Immature natural killer cell (primary cell): Measurements from ENCODE around the gene CUL9. TPM values are rescaled to one million over a fixed set of nuclear protein-coding genes. Genes with fewer than 3 reads are reported as not detected.
A peak's percentile ranks its signal among the peaks of the same experiment; 100 is the strongest.

Experiments used
- DNase-seq, 3 donors: peaks; one replicate each; pipeline ENCODE4 v3.0.0; 2022; ENCODE audit warnings: mixed read lengths in 1 of 3
- H3K27ac Mint-ChIP-seq, 6 donors: one replicate each; pipeline ENCODE4 v1.8.0; 2020; ENCODE audit warnings: mixed read lengths in 6 of 6, mild to moderate bottlenecking in 5 of 6, inconsistent platforms in 4 of 6, moderate library complexity in 3 of 6
- H3K27me3 Mint-ChIP-seq, 3 donors: one replicate each; pipeline ENCODE4 v1.8.0; 2020 to 2021; ENCODE audit warnings: low read depth in 3 of 3, mild to moderate bottlenecking in 3 of 3, mixed read lengths in 3 of 3, moderate library complexity in 3 of 3, inconsistent platforms in 1 of 3
- H3K36me3 Mint-ChIP-seq, 3 donors: one replicate each; pipeline ENCODE4 v1.8.0; 2020; ENCODE audit warnings: mixed read lengths in 3 of 3, inconsistent platforms in 2 of 3, mild to moderate bottlenecking in 2 of 3
- H3K4me1 Mint-ChIP-seq, 2 donors: one replicate each; pipeline ENCODE4 v1.8.0; 2020; ENCODE audit warnings: inconsistent platforms in 2 of 2, mild to moderate bottlenecking in 2 of 2, mixed read lengths in 2 of 2, moderate library complexity in 1 of 2
- H3K4me3 Mint-ChIP-seq, 5 donors: one replicate each; pipeline ENCODE4 v1.8.0; 2020; ENCODE audit warnings: mild to moderate bottlenecking in 5 of 5, mixed read lengths in 5 of 5, inconsistent platforms in 3 of 5, moderate library complexity in 3 of 5
- H3K9me3 Mint-ChIP-seq, 6 donors: one replicate each; pipeline ENCODE4 v1.8.0; 2020; ENCODE audit warnings: mild to moderate bottlenecking in 6 of 6, mixed read lengths in 6 of 6, inconsistent platforms in 4 of 6, moderate library complexity in 3 of 6
- polyA plus RNA-seq, 3 donors: library from polyadenylated mRNA; unstranded; fragments of 300-500 nt; fragmentation: Illumina TruSeq; gene quantifications; one replicate each; pipeline ENCODE4 v1.2.3, GENCODE V29; 2021

The CUL9 gene
- polyA plus RNA-seq, 3 donors from 2014 or later: 2.2 to 8.5 (median 4.4) TPM

GRCh38 chr6:43159599-43159998, 22.4 kb upstream of the CUL9 start:
- DNase-seq: no peak
- H3K36me3 Mint-ChIP-seq: no peaks in the 10 kb centered on the region
- no peak overlapping the region for H3K4me3 Mint-ChIP-seq
- no peaks in the 10 kb centered on the region for H3K27me3 Mint-ChIP-seq
- H3K9me3 Mint-ChIP-seq: no peaks in the 10 kb centered on the region
- H3K27ac Mint-ChIP-seq: no peak overlapping the region
- H3K4me1 Mint-ChIP-seq: no peaks in the 10 kb centered on the region

- Mint-ChIP-seq H3K9me3 (no peaks in the 10 kb centered on the region), H3K36me3 (no peaks in the 10 kb centered on the region), H3K27ac (no peak overlapping the region), H3K4me3 (no peak overlapping the region), H3K27me3 (no peaks in the 10 kb centered on the region), H3K4me1 (no peaks in the 10 kb centered on the region)
- no peak for DNase-seq
Observed at GRCh38 chr6:43163899-43164298, 18.1 kb upstream of the CUL9 start.

GRCh38 chr6:43170417-43170930, 11.5 kb upstream of the CUL9 start:
- Mint-ChIP-seq H3K4me1 (peaks cover 45 to 48% of the 10 kb centered on the region in 2 donors), H3K4me3 (peak overlapping the region; percentile 85 to 97 (median 94)), H3K27me3 (peaks cover 5 to 9% (median 8%) of the 10 kb centered on the region in 3 donors), H3K36me3 (peaks cover 0 to 3% (median 0%) of the 10 kb centered on the region in 3 donors), H3K27ac (peak overlapping the region; percentile 85 to 99 (median 96)), H3K9me3 (no peaks in the 10 kb centered on the region)
- no peak for DNase-seq

DNA sequence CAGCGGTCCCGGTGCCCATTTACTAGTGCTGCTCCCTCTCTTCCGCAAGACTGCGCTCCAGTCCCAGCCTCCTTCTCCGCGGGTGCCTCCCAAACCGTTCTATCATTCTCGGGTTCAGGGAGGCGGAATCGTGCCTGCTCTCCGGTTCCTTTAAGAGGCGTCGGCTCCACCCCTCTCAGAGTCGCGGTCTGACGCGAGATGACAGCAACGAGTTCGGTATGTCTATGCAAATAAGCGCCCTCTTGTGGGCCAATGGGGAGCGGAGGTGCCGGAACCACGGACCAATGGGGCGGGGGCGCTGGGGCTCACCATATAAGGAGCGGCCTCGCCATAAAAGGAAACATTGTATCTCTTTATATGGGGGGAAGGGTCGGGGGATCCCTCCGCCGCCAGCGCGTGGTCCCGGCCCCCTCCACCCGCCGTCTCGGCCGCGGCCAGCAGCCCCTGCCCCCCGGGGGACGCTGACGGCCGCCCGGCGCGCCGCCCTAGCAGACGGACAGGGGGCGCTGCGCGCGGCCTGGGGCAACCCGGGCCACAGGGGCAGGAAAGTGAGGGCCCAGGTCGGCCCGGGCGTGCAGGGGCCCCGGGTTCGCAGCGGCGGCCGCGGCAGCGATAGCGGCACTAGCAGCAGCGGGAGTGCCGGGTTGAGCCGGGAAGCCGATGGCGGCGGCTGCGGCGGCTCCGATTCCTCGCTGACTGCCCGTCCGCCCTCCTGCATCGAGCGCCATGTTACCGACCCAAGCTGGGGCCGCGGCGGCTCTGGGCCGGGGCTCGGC, 10.9 kb upstream of the CUL9 start, which contains the start of gene SRF:
Gene SRF (plus strand): TSS at position 339 of the 776 bp plus-strand sequence. CDS start 388 bp downstream, at position 727.
- peak within 1 kb of the TSS; percentile 94 to 98 (median 96) for H3K4me3 Mint-ChIP-seq
- no peaks in the 10 kb centered on the region for H3K9me3 Mint-ChIP-seq
- H3K36me3 Mint-ChIP-seq: peaks cover 0 to 3% (median 0%) of the 10 kb centered on the region in 3 donors
- peaks cover 5 to 9% (median 8%) of the 10 kb centered on the region in 3 donors for H3K27me3 Mint-ChIP-seq
- peaks cover 51 to 54% of the 10 kb centered on the region in 2 donors for H3K4me1 Mint-ChIP-seq
- peak within 1 kb of the TSS; percentile 85 to 99 (median 96) for H3K27ac Mint-ChIP-seq
- DNase-seq: peak; percentile 98 to 99 (median 99)

DNA sequence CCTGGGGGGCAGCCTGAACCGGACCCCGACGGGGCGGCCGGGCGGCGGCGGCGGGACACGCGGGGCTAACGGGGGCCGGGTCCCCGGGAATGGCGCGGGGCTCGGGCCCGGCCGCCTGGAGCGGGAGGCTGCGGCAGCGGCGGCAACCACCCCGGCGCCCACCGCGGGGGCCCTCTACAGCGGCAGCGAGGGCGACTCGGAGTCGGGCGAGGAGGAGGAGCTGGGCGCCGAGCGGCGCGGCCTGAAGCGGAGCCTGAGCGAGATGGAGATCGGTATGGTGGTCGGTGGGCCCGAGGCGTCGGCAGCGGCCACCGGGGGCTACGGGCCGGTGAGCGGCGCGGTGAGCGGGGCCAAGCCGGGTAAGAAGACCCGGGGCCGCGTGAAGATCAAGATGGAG, 10.3 kb upstream of the CUL9 start:
- peaks cover 51 to 55% of the 10 kb centered on the region in 2 donors for H3K4me1 Mint-ChIP-seq
- peak overlapping the region; percentile 92 to 98 (median 94) for H3K4me3 Mint-ChIP-seq
- H3K27ac Mint-ChIP-seq: peak overlapping the region; percentile 80 to 96 (median 94)

DNA sequence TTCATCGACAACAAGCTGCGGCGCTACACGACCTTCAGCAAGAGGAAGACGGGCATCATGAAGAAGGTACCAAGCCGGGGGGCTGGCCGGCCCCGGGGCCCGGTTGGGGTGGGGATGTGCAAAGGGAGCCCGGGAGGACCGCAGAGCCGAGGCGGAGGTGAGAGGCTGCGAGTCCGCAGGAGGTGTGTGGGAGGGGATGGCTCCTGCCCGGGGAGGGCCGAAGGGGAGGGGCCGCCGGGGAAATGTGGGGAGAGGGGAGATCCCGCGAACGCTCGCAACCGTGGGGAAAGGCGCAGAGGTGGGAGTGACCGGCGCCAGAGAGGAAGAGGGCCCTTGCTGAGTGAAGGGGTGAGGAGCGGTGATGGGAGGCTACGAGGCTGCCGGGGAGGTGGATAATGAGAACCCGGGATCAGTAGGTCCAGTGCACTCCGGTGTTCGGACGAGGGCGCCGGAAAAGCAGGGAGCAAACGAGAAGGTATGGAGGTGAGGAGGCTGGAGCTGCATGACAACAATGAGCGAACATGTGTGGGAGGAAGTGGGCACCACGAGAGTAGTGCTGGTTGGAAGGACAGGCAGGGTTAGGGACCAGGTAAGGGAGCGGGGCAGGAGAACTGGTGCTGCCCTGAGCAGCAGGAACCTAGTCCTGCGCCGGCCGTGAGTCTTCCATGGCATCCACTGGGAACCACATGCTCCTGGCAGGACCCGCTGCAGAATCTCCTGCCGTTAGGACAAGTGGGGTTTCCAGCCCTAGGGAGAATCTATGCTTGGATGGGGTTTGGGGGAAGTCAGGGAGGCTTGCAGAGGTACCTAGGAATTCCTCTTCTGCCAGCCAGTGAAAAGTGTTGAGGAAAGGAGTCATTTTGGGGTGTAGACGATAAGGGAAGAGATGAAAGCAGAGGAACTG, 9.6 kb upstream of the CUL9 start:
- peaks cover 51 to 55% of the 10 kb centered on the region in 2 donors for H3K4me1 Mint-ChIP-seq
- peak overlapping the region; percentile 92 to 98 (median 94) for H3K4me3 Mint-ChIP-seq
- DNase-seq: peak; percentile 36 to 45 (median 38)
- peaks cover 5 to 9% (median 8%) of the 10 kb centered on the region in 3 donors for H3K27me3 Mint-ChIP-seq
- H3K9me3 Mint-ChIP-seq: no peaks in the 10 kb centered on the region
- peaks cover 0 to 3% (median 0%) of the 10 kb centered on the region in 3 donors for H3K36me3 Mint-ChIP-seq
- H3K27ac Mint-ChIP-seq: peak overlapping the region; percentile 80 to 96 (median 94)

More for the DNA sequence above, 10.3 kb upstream of the CUL9 start:
- H3K36me3 Mint-ChIP-seq: peaks cover 0 to 3% (median 0%) of the 10 kb centered on the region in 3 donors
- no peak for DNase-seq
- H3K9me3 Mint-ChIP-seq: no peaks in the 10 kb centered on the region
- H3K27me3 Mint-ChIP-seq: peaks cover 5 to 9% (median 8%) of the 10 kb centered on the region in 3 donors

DNA sequence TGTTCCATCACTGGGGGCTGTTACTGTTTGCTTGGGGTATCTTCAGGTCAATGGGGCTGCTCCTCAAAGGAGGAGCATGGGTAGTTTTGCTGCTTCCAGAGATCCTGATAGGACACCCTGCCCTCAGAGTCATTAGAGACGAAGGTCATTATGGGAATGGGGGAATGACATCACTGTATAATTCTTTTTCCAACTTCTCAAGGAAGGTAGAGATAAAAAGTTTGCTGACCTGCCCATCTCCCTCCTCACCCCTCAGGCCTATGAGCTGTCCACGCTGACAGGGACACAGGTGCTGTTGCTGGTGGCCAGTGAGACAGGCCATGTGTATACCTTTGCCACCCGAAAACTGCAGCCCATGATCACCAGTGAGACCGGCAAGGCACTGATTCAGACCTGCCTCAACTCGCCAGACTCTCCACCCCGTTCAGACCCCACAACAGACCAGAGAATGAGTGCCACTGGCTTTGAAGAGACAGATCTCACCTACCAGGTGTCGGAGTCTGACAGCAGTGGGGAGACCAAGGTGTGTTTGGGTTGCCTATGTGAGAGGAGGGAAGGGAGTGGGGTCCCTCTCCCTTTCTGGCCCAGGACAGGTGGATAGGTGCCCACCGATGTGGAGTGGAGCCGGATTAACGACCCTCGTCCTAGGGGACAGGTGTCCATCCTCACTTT, 8.3 kb upstream of the CUL9 start:
- peaks cover 51 to 55% of the 10 kb centered on the region in 2 donors for H3K4me1 Mint-ChIP-seq
- H3K27ac Mint-ChIP-seq: peak overlapping the region; percentile 80 to 96 (median 94)
- peaks cover 4 to 11% (median 7%) of the 10 kb centered on the region in 3 donors for H3K36me3 Mint-ChIP-seq
- peaks cover 5 to 9% (median 9%) of the 10 kb centered on the region in 3 donors for H3K27me3 Mint-ChIP-seq
- DNase-seq: no peak
- peak overlapping the region; percentile 92 to 98 (median 94) for H3K4me3 Mint-ChIP-seq
- no peaks in the 10 kb centered on the region for H3K9me3 Mint-ChIP-seq

GRCh38 chr6:43174263-43175112, 7.5 kb upstream of the CUL9 start:
- DNase-seq: peak; percentile 93 to 95 (median 93)
- H3K36me3 Mint-ChIP-seq: peaks cover 4 to 12% (median 7%) of the 10 kb centered on the region in 3 donors
- H3K4me1 Mint-ChIP-seq: peaks cover 49 to 55% of the 10 kb centered on the region in 2 donors
- H3K9me3 Mint-ChIP-seq: no peaks in the 10 kb centered on the region
- H3K27ac Mint-ChIP-seq: peak overlapping the region; percentile 80 to 96 (median 94)
- peaks cover 5 to 9% (median 9%) of the 10 kb centered on the region in 3 donors for H3K27me3 Mint-ChIP-seq
- peak overlapping the region; percentile 92 to 98 (median 94) for H3K4me3 Mint-ChIP-seq

GRCh38 chr6:43175676-43176422, 6.1 kb upstream of the CUL9 start:
- Mint-ChIP-seq H3K36me3 (peaks cover 4 to 12% (median 7%) of the 10 kb centered on the region in 3 donors), H3K4me3 (no peak overlapping the region), H3K27me3 (peaks cover 2 to 9% (median 7%) of the 10 kb centered on the region in 3 donors), H3K9me3 (no peaks in the 10 kb centered on the region), H3K27ac (peak overlapping the region in 4 of 6 donors; percentile 89 to 94 (median 93)), H3K4me1 (peaks cover 39 to 45% of the 10 kb centered on the region in 2 donors)
- DNase-seq: no peak

GRCh38 chr6:43176423-43176786, 5.6 kb upstream of the CUL9 start:
- no peak for DNase-seq
- H3K4me1 Mint-ChIP-seq: peaks cover 41 to 48% of the 10 kb centered on the region in 2 donors
- peak overlapping the region in 4 of 6 donors; percentile 24 to 94 (median 71) for H3K27ac Mint-ChIP-seq
- H3K9me3 Mint-ChIP-seq: no peaks in the 10 kb centered on the region
- peaks cover 0 to 7% (median 6%) of the 10 kb centered on the region in 3 donors for H3K27me3 Mint-ChIP-seq
- H3K36me3 Mint-ChIP-seq: peaks cover 4 to 12% (median 7%) of the 10 kb centered on the region in 3 donors
- H3K4me3 Mint-ChIP-seq: no peak overlapping the region

DNA sequence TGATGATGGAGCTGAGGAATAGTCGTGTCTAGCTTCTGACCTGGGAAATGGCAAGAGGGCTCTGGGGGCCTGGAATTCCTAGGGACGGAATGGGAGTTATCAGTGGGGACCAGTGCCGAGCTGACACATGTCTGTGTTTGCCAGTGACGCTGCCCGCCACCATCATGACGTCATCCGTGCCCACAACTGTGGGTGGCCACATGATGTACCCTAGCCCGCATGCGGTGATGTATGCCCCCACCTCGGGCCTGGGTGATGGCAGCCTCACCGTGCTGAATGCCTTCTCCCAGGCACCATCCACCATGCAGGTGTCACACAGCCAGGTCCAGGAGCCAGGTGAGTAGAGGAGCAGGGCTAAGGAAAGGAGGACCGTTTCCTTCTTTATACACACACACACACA, 3.8 kb upstream of the CUL9 start:
- peaks cover 2 to 16% (median 9%) of the 10 kb centered on the region in 3 donors for H3K27me3 Mint-ChIP-seq
- H3K27ac Mint-ChIP-seq: peak overlapping the region in 1 of 6 donors; percentile 60
- peaks cover 47 to 51% of the 10 kb centered on the region in 2 donors for H3K4me1 Mint-ChIP-seq
- no peaks in the 10 kb centered on the region for H3K9me3 Mint-ChIP-seq
- no peak for DNase-seq
- H3K4me3 Mint-ChIP-seq: peak overlapping the region in 1 of 5 donors; percentile 40
- H3K36me3 Mint-ChIP-seq: peaks cover 4 to 12% (median 7%) of the 10 kb centered on the region in 3 donors
